Neural crest cell (in vitro differentiated cells): ENCODE data around the gene BPIFB6. TPM values are rescaled to one million over a fixed set of nuclear protein-coding genes. Genes with fewer than 3 reads are reported as not detected.

ENCODE experiments used
- DNase-seq: peaks from one replicate; pipeline ENCODE4 v3.0.0; 2021; ENCODE audit warnings: low read depth, mixed read lengths, low spot score
- H3K27ac Mint-ChIP-seq: one replicate; pipeline ENCODE4 v1.8.0; 2021; ENCODE audit warnings: mild to moderate bottlenecking, mixed read lengths; ENCODE audit not compliant: unreplicated experiment
- H3K27me3 Mint-ChIP-seq: 2 replicates; pipeline ENCODE4 v1.8.0; 2021; ENCODE audit warnings: low read depth, mild to moderate bottlenecking, mixed read lengths
- H3K36me3 Mint-ChIP-seq: 2 replicates; pipeline ENCODE4 v1.8.0; 2021; ENCODE audit warnings: low read depth, mild to moderate bottlenecking, mixed read lengths
- H3K4me1 Mint-ChIP-seq: 2 replicates; pipeline ENCODE4 v1.8.0; 2021; ENCODE audit warnings: mixed read lengths
- H3K4me3 Mint-ChIP-seq: one replicate; pipeline ENCODE4 v1.8.0; 2021; ENCODE audit warnings: mild to moderate bottlenecking, mixed read lengths
- H3K9me3 Mint-ChIP-seq: 2 replicates; pipeline ENCODE4 v1.8.0; 2021; ENCODE audit warnings: mixed read lengths
- CTCF ChIP-seq: fragments of 200-600 bp; sonication (generic); conservative IDR thresholded peaks from 2 replicates; pipeline ENCODE4 v1.5.0; 2021; ENCODE audit warnings: antibody characterized with exemption, mild to moderate bottlenecking
- long read RNA-seq: library from polyadenylated mRNA; unstranded; transcript quantifications from one replicate; pipeline ENCODE4 v2.0.0, GENCODE V29; 2020
- total RNA-seq: library from RNA; stranded (reverse); gene quantifications from 2 replicates; pipeline ENCODE4 v1.2.1, GENCODE V29; 2021

BPIFB6 gene, protein sequence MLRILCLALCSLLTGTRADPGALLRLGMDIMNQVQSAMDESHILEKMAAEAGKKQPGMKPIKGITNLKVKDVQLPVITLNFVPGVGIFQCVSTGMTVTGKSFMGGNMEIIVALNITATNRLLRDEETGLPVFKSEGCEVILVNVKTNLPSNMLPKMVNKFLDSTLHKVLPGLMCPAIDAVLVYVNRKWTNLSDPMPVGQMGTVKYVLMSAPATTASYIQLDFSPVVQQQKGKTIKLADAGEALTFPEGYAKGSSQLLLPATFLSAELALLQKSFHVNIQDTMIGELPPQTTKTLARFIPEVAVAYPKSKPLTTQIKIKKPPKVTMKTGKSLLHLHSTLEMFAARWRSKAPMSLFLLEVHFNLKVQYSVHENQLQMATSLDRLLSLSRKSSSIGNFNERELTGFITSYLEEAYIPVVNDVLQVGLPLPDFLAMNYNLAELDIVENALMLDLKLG
- not detected in 2 replicates for total RNA-seq
- long read RNA-seq = 0 reads

DNA sequence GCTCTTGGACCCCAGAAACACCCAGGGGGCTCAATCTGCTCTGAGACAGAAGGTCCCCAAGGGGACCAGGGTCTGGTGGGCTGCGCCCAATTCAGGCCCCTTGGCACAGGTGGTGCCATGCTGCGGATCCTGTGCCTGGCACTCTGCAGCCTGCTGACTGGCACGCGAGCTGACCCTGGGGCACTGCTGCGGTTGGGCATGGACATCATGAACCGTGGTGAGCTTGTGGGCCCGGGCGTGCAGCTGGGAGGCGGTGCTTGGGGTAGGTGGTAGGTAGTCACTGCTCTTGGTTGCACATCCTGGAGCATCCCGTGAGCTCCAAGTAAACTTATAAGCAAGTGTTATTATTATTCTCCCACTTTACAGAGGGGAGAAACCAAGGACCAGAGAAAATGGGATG is at the start of gene BPIFB6:
TSS of gene BPIFB6 (plus strand) at position 118 of the 400 bp plus-strand sequence. CDS start at position 118, 0 bp downstream.
- Mint-ChIP-seq H3K4me1 (no peaks in the 10 kb centered on the region), H3K27ac (no peak within 1 kb of the TSS)

DNA sequence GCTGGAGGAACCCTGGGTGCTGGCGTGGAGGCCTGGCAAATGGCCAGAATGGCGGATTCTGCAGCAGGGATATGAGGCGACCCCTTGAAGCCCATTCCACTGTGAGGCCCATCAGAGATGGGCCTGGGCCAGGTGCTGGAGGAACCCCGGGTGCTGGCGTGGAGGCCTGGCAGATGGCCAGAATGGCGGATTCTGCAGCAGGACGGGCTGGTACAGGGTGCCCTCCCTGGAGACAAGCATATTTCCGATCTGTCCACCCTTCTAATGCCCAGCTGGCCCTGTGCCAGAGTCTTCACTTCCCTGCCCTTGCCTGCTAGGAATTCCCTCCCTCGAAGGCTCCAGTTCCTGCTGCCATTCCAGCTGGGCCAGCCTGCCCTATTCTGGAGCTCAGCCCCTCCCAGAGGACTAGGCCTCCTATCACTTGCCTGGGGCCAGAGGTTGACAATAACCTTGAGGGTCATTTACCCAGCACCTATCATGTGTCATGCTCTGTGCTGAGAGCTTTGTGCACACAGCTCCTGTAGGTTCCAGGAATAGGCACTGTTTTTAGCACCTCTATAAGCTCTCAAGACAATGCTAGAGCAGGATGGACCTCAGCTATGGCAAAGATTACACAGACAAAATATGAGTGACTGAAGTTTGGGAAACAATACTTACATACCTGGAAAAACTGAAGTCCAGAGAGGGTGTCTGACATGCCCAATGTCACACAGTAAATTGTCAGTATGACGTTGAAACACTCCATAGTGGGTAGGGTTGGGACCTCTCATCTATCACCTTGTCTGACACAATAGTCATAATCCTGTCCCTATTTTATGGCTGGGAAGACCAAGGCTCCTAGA is 48.6 kb upstream of the BPIFB6 start:
- no peak for TF ChIP-seq CTCF
- Mint-ChIP-seq H3K27ac (no peak overlapping the region), H3K9me3 (no peaks in the 10 kb centered on the region), H3K4me1 (peaks cover 50% of the 10 kb centered on the region), H3K4me3 (no peak overlapping the region), H3K36me3 (no peaks in the 10 kb centered on the region), H3K27me3 (no peaks in the 10 kb centered on the region)
- DNase-seq = no peak

More for the DNA sequence above, at the start of gene BPIFB6:
- Mint-ChIP-seq H3K36me3 (no peaks in the 10 kb centered on the region), H3K27me3 (peaks cover 8% of the 10 kb centered on the region), H3K9me3 (no peaks in the 10 kb centered on the region), H3K4me3 (no peak within 1 kb of the TSS)
- no peak for DNase-seq
- no peak for TF ChIP-seq CTCF

- no peaks in the 10 kb centered on the region for H3K36me3 Mint-ChIP-seq
- no peak for TF ChIP-seq CTCF
- no peaks in the 10 kb centered on the region for H3K27me3 Mint-ChIP-seq
- peaks cover 51% of the 10 kb centered on the region for H3K4me1 Mint-ChIP-seq
- DNase-seq = no peak
- no peak overlapping the region for H3K4me3 Mint-ChIP-seq
- no peaks in the 10 kb centered on the region for H3K9me3 Mint-ChIP-seq
- no peak overlapping the region for H3K27ac Mint-ChIP-seq
Measured at GRCh38 chr20:32983459-32984112, 47.9 kb upstream of the BPIFB6 start.

GRCh38 chr20:32984196-32984595 is 47.3 kb upstream of the BPIFB6 start:
- H3K9me3 Mint-ChIP-seq = no peaks in the 10 kb centered on the region

More at GRCh38 chr20:32984196-32984595, 47.3 kb upstream of the BPIFB6 start:
- peaks cover 50% of the 10 kb centered on the region for H3K4me1 Mint-ChIP-seq
- H3K4me3 Mint-ChIP-seq = no peak overlapping the region
- H3K36me3 Mint-ChIP-seq = no peaks in the 10 kb centered on the region
- H3K27ac Mint-ChIP-seq = no peak overlapping the region
- no peak for TF ChIP-seq CTCF
- no peak for DNase-seq
- no peaks in the 10 kb centered on the region for H3K27me3 Mint-ChIP-seq
